Esophagus (tissue), 2 donors: ENCODE results near the gene CLPTM1L. TPM values are rescaled to one million over a fixed set of nuclear protein-coding genes. Genes with fewer than 3 reads are reported as not detected.

ENCODE experiments used
- H3K27ac ChIP-seq, 2 donors: one replicate each; pipeline ENCODE4 v1.5.1; 2013; ENCODE audit warnings: low read depth in 2 of 2, mild to moderate bottlenecking in 2 of 2, inconsistent platforms in 1 of 2, low read length in 1 of 2, moderate library complexity in 1 of 2
- H3K27me3 ChIP-seq, 2 donors: one replicate each; pipeline ENCODE4 v1.6.1; 2013; ENCODE audit warnings: low read length in 2 of 2, control low read depth in 1 of 2, mild to moderate bottlenecking in 1 of 2; ENCODE audit not compliant: insufficient read depth in 2 of 2, control insufficient read depth in 1 of 2
- H3K36me3 ChIP-seq, 2 donors: one replicate each; pipeline ENCODE4 v1.6.1; 2013; ENCODE audit warnings: low read length in 1 of 2; ENCODE audit not compliant: control insufficient read depth in 2 of 2, insufficient read depth in 2 of 2
- H3K4me1 ChIP-seq, 2 donors: one replicate each; pipeline ENCODE4 v1.6.1; 2013; ENCODE audit warnings: low read length in 1 of 2; ENCODE audit not compliant: control insufficient read depth in 2 of 2, insufficient read depth in 2 of 2
- H3K4me3 ChIP-seq, 2 donors: one replicate each; pipeline ENCODE4 v1.5.1; 2013; ENCODE audit warnings: low read length in 2 of 2, mild to moderate bottlenecking in 2 of 2, low read depth in 1 of 2, moderate library complexity in 1 of 2
- H3K9me3 ChIP-seq, 2 donors: one replicate each; pipeline ENCODE4 v1.6.1; 2013; ENCODE audit warnings: mild to moderate bottlenecking in 2 of 2, low read depth in 1 of 2, low read length in 1 of 2, moderate library complexity in 1 of 2; ENCODE audit not compliant: control insufficient read depth in 2 of 2, insufficient read depth in 1 of 2
- WGBS, 2 donors: extraction: QIAGEN DNeasy Blood & Tissue Kit; methylation state at CpG; one replicate each; pipeline ENCODE4 v1.1.7; 2013; 5-methylcytosine and 5-hydroxymethylcytosine counted together
- polyA plus RNA-seq, 2 donors: library from polyadenylated mRNA; stranded (reverse); fragments of 200-250 nt; gene quantifications; one replicate each; pipeline ENCODE4 v1.2.3, GENCODE V29; 2013
- donor health status: healthy with polysubstance abuse.
- donor health status: Bipolar disorder and iron deficiency.

The CLPTM1L gene
- polyA plus RNA-seq, 2 donors = 20.0 to 52.1 TPM

DNA sequence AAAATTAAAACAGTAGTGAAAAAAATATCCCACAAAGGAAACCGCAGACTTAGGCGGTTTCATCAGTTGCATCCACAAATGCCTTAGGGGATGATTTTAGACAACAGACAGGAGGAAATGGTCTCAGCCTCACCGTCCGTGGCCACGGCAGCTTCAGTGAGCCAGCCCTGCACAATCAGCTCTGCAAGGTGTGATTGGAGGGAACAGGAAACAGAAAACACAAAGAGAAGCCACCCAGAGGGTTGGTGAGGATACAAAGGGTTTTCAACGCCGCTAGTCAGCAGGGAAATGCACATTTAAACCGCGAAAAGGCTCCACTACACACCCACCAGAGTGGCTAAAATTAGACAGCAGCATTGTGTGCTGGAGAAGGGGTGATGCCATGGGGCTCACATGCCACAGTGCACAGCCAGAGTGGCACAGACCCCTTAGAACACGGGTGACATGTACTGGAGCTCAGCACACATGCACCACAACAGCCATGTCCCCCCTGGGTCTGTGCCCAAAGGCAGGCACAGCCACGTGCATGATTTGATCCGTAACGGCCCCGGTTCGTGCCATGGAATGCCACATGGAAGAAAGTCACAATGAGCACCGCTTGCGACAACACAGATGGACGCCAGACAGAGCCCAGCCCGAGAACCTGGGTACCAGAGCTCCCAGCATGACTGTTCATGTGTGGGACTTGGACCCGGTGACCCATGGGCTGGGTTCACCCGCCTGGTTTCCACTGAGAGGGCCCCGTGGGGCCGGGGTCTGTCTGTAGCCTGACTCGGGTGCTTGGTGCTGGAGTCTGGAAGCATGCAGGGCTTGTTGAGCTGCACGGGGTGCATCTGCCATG is 31.7 kb downstream of the CLPTM1L start:
- H3K4me3 ChIP-seq = no peak overlapping the region
- 62 to 67% methylated on average over 25 of the region's 25 CpGs for WGBS, 2 donors
- no peak overlapping the region for H3K27ac ChIP-seq
- H3K27me3 ChIP-seq = no peaks in the 10 kb centered on the region
- peaks cover 0 to 5% of the 10 kb centered on the region in 2 donors for H3K36me3 ChIP-seq
- H3K4me1 ChIP-seq = peaks cover 0 to 14% of the 10 kb centered on the region in 2 donors
- peaks cover 0 to 3% of the 10 kb centered on the region in 2 donors for H3K9me3 ChIP-seq

DNA sequence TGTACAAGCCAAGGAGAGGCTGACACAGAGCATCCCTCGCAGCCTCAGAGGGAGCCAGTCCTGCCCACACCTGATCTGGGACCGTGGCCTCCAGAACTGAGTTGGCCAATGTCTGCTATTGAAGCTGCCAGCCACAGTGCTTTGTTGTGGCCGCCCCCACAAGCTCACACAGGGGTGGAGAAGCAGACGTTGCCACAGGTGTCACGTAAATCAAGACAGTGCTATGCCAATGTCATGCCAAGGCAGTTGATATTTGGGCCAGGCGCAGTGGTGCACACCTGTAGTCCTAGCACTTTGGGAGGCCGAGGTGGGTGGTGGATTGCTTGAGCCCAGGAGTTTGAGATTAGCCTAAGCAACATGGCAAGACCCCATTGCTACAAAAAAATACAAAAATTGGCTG is 32.7 kb downstream of the CLPTM1L start:
- H3K4me3 ChIP-seq = no peak overlapping the region
- no peak overlapping the region for H3K27ac ChIP-seq
- 69 to 72% methylated on average over 7 of the region's 7 CpGs for WGBS, 2 donors
- H3K4me1 ChIP-seq = peaks cover 0 to 14% of the 10 kb centered on the region in 2 donors
- peaks cover 0 to 3% of the 10 kb centered on the region in 2 donors for H3K9me3 ChIP-seq
- H3K27me3 ChIP-seq = no peaks in the 10 kb centered on the region
- H3K36me3 ChIP-seq = no peaks in the 10 kb centered on the region

DNA sequence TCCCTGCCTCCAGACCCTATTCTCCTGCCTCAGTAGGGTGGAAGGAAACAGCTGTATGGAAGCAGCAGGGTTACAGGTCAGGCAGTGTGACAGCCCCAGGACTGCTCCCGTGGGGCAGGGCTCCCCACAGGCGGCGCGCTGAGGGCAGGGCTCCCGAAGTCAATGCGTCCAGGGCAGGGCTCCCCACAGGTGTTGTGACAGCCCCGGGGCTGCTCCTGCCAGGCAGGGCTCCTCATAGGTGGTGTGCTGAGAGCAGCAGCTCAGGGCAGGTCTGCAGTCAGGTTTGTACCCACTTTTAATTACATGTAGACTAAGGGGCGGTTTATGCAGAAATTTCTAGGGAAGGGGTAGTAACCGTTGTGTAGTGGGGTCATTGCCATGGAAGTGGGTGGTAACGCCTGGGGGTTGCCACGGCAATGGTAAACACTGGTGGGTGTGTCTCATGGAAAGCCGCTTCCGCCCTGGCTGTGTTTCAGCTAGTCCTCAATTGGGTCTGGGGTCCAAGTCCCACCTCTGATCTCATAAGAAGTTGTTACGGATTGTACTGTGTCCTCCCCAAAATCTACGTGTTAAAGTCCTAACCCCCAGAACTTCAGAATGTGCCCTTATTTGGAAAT is 33.4 kb downstream of the CLPTM1L start:
- Histone ChIP-seq H3K36me3 (no peaks in the 10 kb centered on the region), H3K9me3 (peaks cover 0 to 3% of the 10 kb centered on the region in 2 donors), H3K4me3 (no peak overlapping the region), H3K4me1 (peaks cover 0 to 13% of the 10 kb centered on the region in 2 donors), H3K27ac (no peak overlapping the region), H3K27me3 (no peaks in the 10 kb centered on the region)
- WGBS, 2 donors = 87 to 88% methylated on average over 15 of the region's 15 CpGs

DNA sequence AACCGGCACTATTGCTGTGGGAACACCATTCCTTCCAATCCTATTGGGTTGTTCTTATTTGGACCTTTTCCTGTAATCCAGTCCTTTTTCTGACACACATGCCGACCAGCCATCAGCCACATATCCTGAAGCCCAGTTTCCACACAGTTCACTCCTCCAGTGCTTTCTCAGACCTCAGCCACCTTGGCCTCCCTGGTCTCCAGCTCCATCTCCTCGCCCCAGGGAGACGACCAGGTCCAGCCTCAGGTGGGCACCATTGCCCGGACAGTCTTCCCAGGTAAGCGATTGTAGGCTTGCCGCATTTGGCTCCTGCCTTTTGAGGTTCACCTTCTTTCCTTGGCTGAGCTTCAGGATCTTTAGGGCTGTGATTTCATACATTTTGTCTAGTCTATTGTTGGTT is 34.8 kb downstream of the CLPTM1L start:
- Histone ChIP-seq H3K27me3 (no peaks in the 10 kb centered on the region), H3K36me3 (no peaks in the 10 kb centered on the region), H3K4me1 (peaks cover 0 to 3% of the 10 kb centered on the region in 2 donors), H3K27ac (no peak overlapping the region), H3K4me3 (no peak overlapping the region), H3K9me3 (peaks cover 0 to 3% of the 10 kb centered on the region in 2 donors)
- 94% methylated on average over 7 of the region's 7 CpGs for WGBS, 2 donors

DNA sequence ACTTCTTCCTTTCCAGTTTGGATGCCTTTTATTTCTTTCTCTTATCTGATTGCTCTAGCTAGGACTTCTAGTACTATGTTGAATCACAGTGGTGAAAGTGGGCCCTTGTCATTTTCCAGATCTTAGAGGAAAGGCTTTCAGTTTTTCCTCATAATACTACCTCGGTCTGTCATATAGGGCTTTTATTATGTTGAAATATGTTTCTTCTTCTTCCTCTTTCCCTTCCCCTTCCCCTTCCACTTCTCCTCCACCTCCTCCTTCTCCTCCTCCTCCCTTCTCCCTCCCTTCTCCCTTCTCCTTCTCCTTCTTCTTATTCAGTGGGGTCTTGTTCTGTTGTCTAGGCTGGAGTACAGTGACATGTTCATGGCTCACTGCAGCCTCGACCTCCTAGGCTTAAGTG is 40.9 kb downstream of the CLPTM1L start:
- H3K27ac ChIP-seq = no peak overlapping the region
- H3K27me3 ChIP-seq = peaks cover 0 to 3% of the 10 kb centered on the region in 2 donors
- no peaks in the 10 kb centered on the region for H3K4me1 ChIP-seq
- H3K36me3 ChIP-seq = no peaks in the 10 kb centered on the region
- H3K4me3 ChIP-seq = no peak overlapping the region
- WGBS, 2 donors = 82 to 83% methylated on average over 2 of the region's 2 CpGs
- H3K9me3 ChIP-seq = no peaks in the 10 kb centered on the region

DNA sequence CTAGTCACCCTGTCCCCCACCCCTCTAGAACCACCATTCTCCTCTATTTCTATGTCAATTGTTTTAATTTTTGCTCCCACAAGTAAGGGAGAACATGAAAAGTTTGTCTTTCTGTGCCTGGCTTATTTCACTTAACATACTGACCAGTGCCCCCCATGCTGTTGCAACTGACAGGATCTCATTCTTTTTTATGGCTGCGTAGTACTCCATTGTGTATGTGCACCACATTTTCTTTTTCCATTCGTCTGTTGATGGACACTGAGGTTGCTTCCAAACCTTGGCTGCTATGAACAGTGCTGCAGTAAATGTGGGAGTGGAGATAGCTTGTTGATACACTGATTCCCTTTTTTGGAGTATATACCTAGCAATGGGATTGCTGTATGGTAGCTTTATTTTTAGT is 42.6 kb downstream of the CLPTM1L start:
- 90 to 94% methylated on average over 2 of the region's 2 CpGs for WGBS, 2 donors
- no peak overlapping the region for H3K27ac ChIP-seq
- H3K27me3 ChIP-seq = peaks cover 0 to 3% of the 10 kb centered on the region in 2 donors
- H3K4me3 ChIP-seq = no peak overlapping the region
- no peaks in the 10 kb centered on the region for H3K9me3 ChIP-seq
- H3K36me3 ChIP-seq = no peaks in the 10 kb centered on the region
- no peaks in the 10 kb centered on the region for H3K4me1 ChIP-seq

DNA sequence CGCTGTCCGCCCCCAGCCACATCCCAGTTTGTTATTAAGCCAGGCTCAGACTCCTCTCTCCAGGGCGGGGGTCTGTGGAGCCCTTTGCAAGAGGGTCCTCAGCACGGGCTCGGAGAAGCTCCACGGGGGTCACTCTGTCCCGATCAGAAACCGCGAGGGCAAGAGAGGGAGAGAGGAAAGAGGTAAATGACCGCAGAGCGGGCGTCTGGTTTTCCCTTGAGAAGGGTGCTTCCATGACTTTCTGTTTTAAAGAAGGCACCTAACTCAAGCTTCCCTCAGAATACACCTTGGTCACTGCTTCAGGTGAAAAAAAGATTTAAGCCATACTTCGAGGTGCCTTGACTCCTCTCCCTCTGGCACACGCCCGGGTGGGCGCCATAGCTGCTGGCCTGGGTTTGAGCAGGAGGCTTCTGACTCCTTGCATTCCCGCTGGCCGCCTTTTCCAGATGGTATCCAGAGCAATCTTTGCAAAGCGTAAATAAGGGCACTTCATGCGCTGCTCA is 44.3 kb downstream of the CLPTM1L start:
- no peak overlapping the region for H3K4me3 ChIP-seq
- H3K27ac ChIP-seq = no peak overlapping the region
- H3K36me3 ChIP-seq = no peaks in the 10 kb centered on the region
- H3K27me3 ChIP-seq = peaks cover 3% of the 10 kb centered on the region in 2 donors
- no peaks in the 10 kb centered on the region for H3K9me3 ChIP-seq
- 87 to 89% methylated on average over 20 of the region's 20 CpGs for WGBS, 2 donors
- H3K4me1 ChIP-seq = no peaks in the 10 kb centered on the region

DNA sequence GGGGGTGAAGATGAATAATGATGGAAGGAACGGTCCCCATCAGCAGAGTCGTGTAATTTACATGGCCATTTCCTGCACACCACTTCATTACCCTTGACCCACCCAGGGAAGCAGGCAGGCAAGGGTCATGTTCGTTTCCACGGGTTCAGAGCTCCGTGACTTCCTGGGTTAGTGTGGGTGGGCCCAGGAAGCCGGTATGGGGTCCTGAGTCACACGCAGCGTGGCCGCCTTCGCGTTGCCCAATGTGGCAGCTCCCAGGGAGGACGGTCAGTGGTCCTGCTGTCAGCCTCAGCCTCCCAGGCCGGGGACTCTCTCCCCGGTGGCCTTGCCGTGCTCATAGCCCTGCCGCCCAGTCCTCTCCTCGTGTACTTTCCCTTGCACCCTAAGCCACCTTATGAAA is 44.9 kb downstream of the CLPTM1L start:
- Histone ChIP-seq H3K27ac (no peak overlapping the region), H3K9me3 (no peaks in the 10 kb centered on the region), H3K4me1 (peaks cover 0 to under 1% of the 10 kb centered on the region in 2 donors), H3K27me3 (peaks cover 3 to 6% of the 10 kb centered on the region in 2 donors), H3K36me3 (no peaks in the 10 kb centered on the region), H3K4me3 (no peak overlapping the region)
- 79 to 81% methylated on average over 17 of the region's 17 CpGs for WGBS, 2 donors

DNA sequence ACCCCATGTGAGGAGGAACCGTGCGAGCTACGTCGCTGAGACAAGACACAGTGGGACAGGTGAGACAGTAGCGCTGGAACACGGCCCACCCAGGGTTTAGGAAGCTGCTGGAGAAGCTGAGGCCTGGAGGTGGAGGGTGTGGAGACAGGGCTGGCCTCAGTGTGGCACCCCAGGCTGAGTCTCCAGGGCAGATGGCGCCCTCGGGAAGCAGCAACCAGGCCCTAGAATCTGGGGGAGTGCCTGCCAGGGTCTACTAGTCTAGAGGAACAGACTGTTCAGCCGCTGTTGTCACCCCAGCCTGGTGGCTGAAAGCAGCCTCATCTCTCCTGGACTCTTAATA is 45.4 kb downstream of the CLPTM1L start:
- peaks cover 3 to 9% of the 10 kb centered on the region in 2 donors for H3K27me3 ChIP-seq

More for the DNA sequence above, 45.4 kb downstream of the CLPTM1L start:
- H3K27ac ChIP-seq = no peak overlapping the region
- 82 to 85% methylated on average over 9 of the region's 9 CpGs for WGBS, 2 donors
- no peaks in the 10 kb centered on the region for H3K36me3 ChIP-seq
- H3K4me1 ChIP-seq = peaks cover under 1 to 4% of the 10 kb centered on the region in 2 donors
- H3K4me3 ChIP-seq = no peak overlapping the region
- H3K9me3 ChIP-seq = no peaks in the 10 kb centered on the region
